SIG-M5 (cell line): Measurements from ENCODE around the gene KRTAP5-4.
"Not testable (repeated sequence)": the region's sequence is repeated elsewhere in the genome, so short reads cannot be mapped to it uniquely, and the experiment has no call there.

ENCODE experiments used
- DNase-seq: peaks from one replicate; lab custom pipeline; 2025; lab: John Stamatoyannopoulos, UW

Gene KRTAP5-4

GRCh38 chr11:1652771-1653540, 31.0 kb upstream of the KRTAP5-4 start:
- DNase-seq = no peak

- DNase-seq = no peak
Observed at GRCh38 chr11:1652442-1652770, 30.5 kb upstream of the KRTAP5-4 start.

DNA sequence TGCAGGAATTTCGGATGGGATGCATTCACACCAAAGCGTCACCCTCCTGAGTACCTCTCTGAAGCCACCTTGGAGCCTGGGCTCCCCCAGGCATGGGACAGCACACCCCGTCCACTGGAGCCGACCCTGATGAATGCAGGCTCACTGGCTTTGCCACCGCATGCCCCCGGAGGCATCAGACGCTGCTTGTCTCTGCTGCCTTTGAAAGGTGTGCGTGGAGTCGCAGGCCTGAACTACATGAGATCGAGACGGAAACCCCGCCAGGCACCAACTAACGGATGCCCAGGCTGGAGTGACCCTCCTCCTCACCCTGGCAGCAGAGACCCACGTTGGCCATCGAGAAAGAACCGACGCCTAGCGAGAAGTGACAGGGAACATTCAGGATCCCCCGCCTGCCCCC, 30.1 kb upstream of the KRTAP5-4 start:
- DNase-seq = no peak

DNA sequence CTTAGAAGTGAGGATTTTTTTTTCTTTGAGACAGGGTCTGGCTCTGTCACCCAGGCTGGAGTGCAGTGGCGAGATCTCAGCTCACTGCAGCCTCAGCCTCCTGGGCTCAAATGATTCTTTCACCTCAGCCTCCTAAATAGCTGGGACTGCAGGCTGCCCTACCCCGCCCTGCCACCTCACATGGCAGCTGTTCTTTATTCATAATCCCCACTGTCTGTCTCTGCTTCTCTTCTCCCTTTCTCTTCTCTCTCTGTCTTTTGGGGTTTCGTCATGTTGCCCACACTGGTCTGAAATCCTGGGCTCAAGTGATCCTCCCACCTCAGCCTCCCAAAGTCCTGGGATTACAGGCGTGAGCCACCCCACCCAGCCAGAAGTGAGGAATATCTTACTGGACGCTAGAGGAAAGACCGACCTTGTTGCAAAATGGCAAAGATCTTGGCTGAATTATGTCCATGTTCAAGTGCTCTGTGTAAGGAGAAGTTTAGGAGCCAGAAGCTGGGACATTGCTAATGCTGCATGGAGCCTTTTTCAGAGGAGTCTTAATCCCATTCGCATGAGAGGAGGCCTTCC, 29.6 kb upstream of the KRTAP5-4 start:
- no peak for DNase-seq

DNA sequence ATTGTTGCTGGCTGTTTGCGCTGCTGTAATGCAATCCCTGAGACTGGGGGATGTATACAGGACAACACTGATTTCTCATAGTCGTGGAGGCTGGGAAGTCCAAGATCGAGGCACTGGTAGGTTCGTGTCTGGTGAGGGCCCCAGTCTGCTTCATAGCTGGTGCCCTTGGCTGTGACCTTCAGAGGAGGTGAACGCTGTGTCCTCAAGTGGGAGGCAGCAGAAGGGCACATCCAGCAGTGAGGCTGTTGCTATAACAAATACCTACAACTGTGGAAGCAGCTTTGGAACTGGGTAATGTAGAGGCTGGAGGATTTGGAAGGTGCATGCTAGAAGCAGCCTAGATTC, 29.0 kb upstream of the KRTAP5-4 start:
- DNase-seq = no peak

- no peak for DNase-seq
Observed at GRCh38 chr11:1650034-1650917, 28.3 kb upstream of the KRTAP5-4 start.

DNA sequence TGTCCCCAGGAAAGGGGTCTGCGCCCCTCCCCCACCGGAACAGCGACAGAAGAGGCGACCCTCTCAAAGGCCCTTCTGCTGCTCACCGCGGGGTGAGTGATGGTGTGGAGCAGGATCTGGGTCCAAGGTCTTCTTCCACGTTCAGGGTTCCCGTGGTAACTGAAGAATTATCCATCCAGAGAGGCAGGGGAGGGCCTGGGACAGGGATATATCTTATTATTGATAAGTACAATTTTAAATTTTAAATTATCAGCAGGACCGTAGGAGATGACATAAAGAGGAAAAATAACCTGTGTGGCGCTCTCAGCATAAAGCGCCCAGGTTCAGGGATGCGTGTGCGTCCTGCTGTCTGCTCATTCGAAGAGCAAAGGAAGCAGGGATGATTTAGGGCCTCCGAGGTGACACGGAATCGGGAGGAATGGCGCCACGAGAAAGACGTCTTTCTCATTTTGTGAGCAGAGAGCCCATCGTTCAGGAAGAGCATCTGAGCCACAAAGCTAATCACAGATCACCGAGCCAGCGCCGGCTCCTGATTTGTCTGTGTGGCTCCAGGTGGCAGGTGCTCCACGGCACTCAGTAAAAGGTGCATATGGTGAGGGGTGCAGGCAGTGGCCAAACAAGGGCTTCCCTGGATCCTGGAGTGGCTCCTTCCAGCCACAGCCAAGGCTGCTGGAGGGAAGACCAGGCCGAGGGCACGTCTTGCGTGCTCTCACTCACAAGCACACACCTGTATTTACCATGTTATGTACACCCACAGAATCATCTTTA, 26.9 kb upstream of the KRTAP5-4 start:
- no peak for DNase-seq

DNA sequence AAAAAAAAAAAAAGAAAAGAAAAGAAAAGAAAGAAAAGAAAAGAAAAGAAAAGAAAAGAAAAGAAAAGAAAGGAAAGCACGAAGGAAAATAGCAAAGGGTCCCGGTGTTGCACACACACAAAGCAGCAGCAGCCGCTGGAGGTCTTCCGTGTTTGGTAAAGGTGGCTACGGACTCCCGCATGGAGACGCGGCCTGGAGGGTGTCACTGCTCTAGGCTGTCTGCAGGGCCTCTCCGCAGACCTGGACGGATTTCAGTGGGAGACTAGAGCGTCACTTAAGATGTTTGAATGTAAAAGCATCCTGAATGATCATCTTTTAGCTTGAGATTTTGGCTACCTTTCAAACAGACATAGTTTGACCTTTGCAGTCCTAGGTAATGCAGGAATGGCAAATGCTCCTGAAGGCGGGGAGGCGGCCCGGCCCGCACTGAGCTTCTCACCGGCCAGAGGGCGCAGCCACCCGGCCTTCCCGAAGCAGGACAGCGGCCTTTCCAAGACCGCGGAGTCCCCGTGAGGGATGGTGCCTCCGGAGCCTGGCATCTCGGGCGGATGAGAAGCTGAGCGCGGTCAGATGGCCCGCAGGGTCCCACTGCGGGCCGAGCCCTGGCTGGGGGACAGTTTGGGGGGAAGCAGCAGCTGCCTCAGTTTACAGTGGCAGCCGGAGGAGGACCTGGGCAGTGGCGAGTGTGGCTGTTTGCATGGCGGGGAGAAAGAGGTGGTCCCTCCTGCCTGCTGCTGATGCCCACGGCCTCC, 26.1 kb upstream of the KRTAP5-4 start:
- DNase-seq = no peak

- DNase-seq = not testable (repeated sequence)
Observed at GRCh38 chr11:1646540-1646939, 24.6 kb upstream of the KRTAP5-4 start.

- DNase-seq = no peak
Observed at GRCh38 chr11:1645357-1645821, 23.5 kb upstream of the KRTAP5-4 start.

DNA sequence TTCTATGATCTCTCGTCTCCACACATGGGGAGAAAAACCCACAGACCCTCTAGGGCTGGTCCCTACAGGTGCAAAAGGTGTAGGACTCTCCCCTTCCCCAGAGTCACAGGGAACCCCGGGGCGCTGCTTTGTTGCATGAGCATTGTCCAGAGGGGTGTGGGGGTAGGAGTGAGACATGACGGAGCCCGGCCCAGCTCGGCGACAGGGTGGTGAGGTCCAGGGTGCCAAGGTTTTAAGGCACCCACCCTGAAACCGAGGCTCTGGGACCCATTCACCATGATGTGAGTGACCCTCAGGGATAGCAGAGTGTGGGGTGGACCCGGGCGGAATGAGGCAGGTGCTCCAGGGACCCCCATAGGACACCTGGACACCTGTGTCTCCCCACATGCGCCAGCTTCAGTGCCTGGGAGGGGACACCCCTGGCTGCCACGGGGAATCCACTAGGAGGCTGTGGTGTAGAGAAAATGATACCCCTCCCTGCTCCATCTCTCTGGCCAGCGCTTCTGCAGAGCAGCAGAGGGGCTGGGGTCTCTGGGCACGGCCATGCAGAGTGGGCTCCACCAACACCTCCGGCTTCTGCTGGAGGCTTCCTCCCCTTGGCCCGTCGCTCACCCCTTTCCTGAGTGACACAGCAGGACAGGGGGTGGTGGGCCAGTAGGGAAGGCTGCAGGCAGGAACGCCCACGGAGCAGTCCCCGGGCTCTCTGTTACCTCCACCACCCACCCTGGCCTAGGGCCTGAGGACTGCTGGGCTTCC, 22.8 kb upstream of the KRTAP5-4 start:
- no peak for DNase-seq

DNA sequence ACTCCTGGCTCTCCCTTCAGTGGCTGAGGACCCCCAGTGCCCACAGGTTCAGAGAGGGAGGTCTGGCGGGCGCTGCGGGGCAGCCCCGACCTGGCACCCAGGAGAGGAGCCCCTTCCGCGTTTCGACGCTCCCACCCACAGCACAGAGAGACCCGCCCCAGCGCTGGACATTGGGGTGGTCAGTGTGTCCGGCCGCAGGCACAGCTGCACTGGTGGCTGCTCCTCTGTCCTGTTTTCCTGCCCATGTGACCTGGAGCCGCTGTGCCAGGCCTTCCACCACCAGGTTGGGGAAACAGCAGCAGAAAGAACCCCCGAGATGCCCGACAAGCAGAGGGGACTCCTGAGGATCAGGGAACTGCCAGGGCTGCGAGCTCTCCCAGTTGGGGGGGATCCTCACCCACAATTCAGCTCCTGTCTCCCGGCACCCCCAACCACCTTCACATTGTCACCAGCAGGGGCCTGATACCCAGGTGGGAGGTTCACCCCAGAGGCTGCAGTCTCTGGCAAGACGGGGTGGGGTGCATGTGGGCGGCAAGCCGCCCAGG, 21.3 kb upstream of the KRTAP5-4 start:
- no peak for DNase-seq

DNA sequence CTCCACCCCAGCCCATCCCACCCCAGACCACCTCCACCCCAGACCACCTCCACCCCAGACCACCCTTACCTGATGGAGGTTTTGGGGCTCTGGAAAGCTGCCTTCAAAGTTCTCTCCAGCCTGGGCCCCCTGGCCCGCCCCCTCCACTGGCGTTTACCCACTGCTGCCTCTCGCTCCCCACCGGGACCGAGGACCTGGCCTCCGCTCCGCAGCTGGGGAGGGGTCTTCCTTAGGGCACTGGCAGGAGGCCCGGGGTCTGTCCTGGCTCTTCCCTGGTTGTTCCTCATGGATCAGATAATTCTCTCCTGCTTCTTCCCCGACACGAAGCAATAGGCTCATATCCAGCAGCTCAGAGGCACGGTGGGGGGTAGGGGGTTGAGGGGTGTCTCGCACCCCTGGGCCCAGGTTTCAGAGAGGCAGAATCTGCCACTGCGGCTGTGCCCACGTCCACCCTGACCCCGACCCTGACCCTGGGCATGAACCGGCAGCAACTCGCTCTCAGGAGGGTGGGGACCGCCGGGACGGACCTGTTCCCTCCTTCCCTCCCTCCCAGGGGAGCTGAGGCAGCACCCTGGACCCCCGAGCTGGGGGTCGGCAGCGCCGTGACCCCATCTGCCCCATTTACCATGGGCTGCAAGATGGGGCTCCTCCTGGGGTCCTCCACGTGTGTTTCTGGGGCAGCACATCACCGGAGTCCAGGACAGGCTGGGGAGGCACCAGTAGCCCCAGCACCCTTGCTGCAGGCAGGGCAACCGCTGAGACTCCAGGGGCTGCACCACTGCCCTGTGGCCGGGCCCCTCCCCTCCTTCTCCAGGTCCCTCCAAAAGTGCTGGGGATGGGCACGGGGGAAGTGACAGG, 20.6 kb upstream of the KRTAP5-4 start:
- no peak for DNase-seq

- no peak for DNase-seq
Observed at GRCh38 chr11:1641096-1641495, 19.2 kb upstream of the KRTAP5-4 start.

DNA sequence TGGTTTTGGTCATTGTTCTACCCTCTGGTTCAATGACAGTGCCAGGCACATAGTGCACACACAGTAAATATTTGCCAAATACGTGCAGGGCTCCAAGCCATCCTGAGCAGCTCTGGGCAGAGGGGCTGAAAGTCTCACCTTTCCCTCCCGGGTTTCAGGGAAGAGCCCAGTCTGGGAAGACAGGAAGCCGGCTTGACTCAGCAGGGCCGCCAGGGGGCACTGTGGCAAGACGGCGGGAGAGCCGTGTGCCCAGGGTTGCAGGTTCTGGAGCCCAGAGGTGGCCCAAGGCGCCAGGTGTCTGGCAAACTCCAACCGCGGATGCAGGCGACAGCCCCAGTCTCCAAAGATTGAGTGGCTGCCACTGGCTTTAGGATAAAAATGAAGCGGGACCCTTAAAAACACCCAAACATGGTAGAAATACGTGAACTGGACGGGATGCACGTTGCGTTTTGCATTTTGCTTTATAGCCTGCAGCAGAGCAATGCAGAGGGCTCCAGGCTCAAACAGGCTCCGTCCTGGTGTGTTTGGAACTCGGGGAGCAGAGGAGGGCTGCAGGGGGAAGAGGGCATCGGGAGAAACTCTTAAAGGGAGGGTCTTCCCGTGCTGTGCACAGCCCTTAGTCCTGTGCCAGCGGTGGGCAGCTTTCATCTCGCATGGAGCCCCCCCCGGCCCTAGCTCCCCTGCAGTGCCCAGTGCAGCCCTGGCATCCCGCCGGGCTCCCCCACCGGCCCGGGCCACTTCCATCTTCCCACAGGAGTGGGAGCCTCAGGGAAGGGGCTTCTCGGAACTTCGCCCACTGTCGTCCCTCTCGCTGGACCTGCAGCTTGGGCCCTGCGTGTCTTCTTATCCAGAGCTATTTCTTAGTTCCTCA, 18.4 kb upstream of the KRTAP5-4 start:
- DNase-seq = no peak

GRCh38 chr11:1639666-1640065, 17.7 kb upstream of the KRTAP5-4 start:
- DNase-seq = no peak

DNA sequence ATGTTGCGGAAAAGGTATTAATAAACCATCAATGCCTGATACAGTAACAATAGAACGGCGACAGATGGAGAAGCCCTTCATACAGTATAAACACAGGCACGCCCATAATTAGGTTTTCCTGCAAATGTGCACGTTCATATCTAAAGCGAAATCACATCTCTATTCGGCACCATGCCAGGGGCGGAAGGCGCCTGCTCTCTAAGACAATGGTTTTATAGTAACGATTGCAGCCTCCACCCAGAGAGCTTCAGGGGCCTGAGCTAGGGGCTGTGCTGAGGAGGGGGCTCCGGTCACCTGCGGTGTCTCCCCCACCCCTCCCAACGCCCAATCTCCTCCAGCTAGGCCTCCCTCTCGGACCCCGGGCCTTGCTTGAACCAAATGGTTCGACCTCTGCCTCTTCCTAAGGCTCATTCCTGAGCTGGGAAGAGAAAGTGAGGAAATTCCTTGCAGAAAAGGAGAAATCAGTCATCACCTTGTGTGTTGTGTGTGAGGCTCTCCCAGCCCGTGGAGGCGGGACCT, 17.2 kb upstream of the KRTAP5-4 start:
- DNase-seq = no peak

DNA sequence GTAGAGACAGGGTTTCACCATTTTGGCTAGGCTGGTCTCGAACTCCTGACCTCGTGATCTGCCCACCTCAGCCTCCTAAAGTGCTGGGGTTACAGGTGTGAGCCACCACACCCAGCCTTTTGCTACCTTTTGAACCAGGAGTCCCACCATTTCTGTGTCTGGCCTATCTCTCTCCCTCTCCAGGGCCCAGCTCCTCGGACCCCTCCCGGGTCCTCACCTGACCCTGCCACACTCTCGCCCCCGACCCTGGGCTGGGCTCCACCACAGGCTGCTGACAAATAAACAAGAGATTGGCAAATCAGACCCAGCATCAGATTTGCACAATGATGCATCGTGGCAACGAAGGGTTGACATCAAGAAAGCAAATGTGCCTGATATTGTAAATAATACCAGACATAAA, 16.4 kb upstream of the KRTAP5-4 start:
- no peak for DNase-seq
